HEK293 (cell line): ENCODE data around the gene GRAMD4.

Experiments
- CTCF ChIP-seq: fragments of 450-650 bp; formaldehyde crosslinking; IDR thresholded peaks from 2 replicates; pipeline ENCODE4 v1.5.1; 2016; ENCODE audit warnings: missing biosample characterization, missing genetic modification characterization
- KLF17 ChIP-seq: fragments of 450-650 bp; formaldehyde crosslinking; IDR thresholded peaks from 2 replicates; pipeline ENCODE4 v1.5.1; 2016; ENCODE audit warnings: missing biosample characterization, missing genetic modification characterization
- SP2 ChIP-seq: fragments of 450-650 bp; formaldehyde crosslinking; IDR thresholded peaks from 2 replicates; pipeline ENCODE4 v1.5.1; 2016; ENCODE audit warnings: missing biosample characterization, missing genetic modification characterization
- ZNF175 ChIP-seq: fragments of 450-650 bp; formaldehyde crosslinking; IDR thresholded peaks from 2 replicates; pipeline ENCODE4 v1.5.1; 2016; ENCODE audit warnings: missing biosample characterization, missing genetic modification characterization
- ZNF239 ChIP-seq: fragments of 450-650 bp; formaldehyde crosslinking; IDR thresholded peaks from 2 replicates; pipeline ENCODE4 v1.5.1; 2016; ENCODE audit warnings: missing biosample characterization, missing genetic modification characterization
- ZSCAN18 ChIP-seq: fragments of 450-650 bp; formaldehyde crosslinking; IDR thresholded peaks from 2 replicates; pipeline ENCODE4 v1.5.1; 2016; ENCODE audit warnings: missing biosample characterization, missing genetic modification characterization

- TF ChIP-seq KLF17 (tag by site-specific recombination) (no peak), ZSCAN18 (tag by site-specific recombination) (no peak), ZNF239 (tag by site-specific recombination) (no peak), SP2 (tag by site-specific recombination) (no peak), ZNF175 (no peak), CTCF (no peak)
These were observed 15.9 kb upstream of the GRAMD4 start for GRCh38 chr22:46604306-46604690.
